Thyroid gland (tissue), 4 donors: ENCODE results near the gene CCDC9B.

Source experiments
- CTCF ChIP-seq, 6 experiments: fragments of 200-600 bp in 3 of 6; fragments of 450-650 bp in 3 of 6; sonication (generic) in 3 of 6; IDR thresholded peaks; one replicate each; pipeline ENCODE4 v1.5.1; 2016 to 2019; ENCODE audit warnings: antibody characterized with exemption in 6 of 6, mild to moderate bottlenecking in 2 of 6, inconsistent platforms in 1 of 6, moderate library complexity in 1 of 6
- POLR2A ChIP-seq, 2 donors: fragments of 450-650 bp; IDR thresholded peaks; one replicate each; pipeline ENCODE4 v1.6.1; 2017; ENCODE audit warnings: antibody characterized with exemption in 2 of 2, mild to moderate bottlenecking in 2 of 2, moderate library complexity in 1 of 2

- TF ChIP-seq POLR2A (IDR thresholded peaks at IDR 0.05) (no peak), CTCF (IDR thresholded peaks at IDR 0.05) (no peak)
Measured at GRCh38 chr15:40369474-40369869, 28.7 kb upstream of the CCDC9B start.
